A549 (cell line): Measurements from ENCODE around the gene TP53I11. TPM values are rescaled to one million over a fixed set of nuclear protein-coding genes. Genes with fewer than 3 reads are reported as not detected.

ENCODE experiments used
- ATAC-seq, 2 experiments: fragments of 200-7000 bp in 1 of 2; fragments of >200 bp in 1 of 2; cut with Nextera tagmentation in 1 of 2; cut with Tn5 transposase in 1 of 2; 3 replicates each; pipeline versions ENCODE4 v1.8.0 to v1.9.1; 2018 to 2020; ENCODE audit warnings: mild to moderate bottlenecking in 1 of 2, moderate library complexity in 1 of 2
- CTCF ChIA-PET: fragments of 300-600 bp; sonication (Branson Sonifier 250); formaldehyde crosslinking; extraction: SDS; loops from one replicate; lab custom pipeline; 2021; ENCODE audit warnings: antibody characterized with exemption, inconsistent platforms; lab: Yijun Ruan, JAX
- POLR2A ChIA-PET: fragments of 350-600 bp; formaldehyde crosslinking; extraction: SDS; loops from one replicate; lab custom pipeline; 2021; ENCODE audit warnings: antibody characterized with exemption, inconsistent platforms; lab: Yijun Ruan, JAX
- DNase-seq, 2 experiments: peaks; one replicate each; pipeline versions ENCODE4 v3.0.0 to v3.0.0-alpha.2; 2011 to 2016; ENCODE audit warnings: low read depth in 1 of 2, low spot score in 1 of 2
- FAIRE-seq: peaks from 2 replicates; lab custom pipeline; 2011; peaks lifted over from hg19 to GRCh38; lab: Jason Lieb, UNC
- H3K27ac ChIP-seq, 2 experiments: fragments of >200 bp; sonication (Bioruptor Twin); formaldehyde crosslinking; 3 replicates each; pipeline ENCODE4 v1.5.1; 2016 to 2017
- H3K4me1 ChIP-seq: fragments of >200 bp; sonication (Bioruptor Twin); formaldehyde crosslinking; 3 replicates; pipeline ENCODE4 v1.6.1; 2016
- H3K4me2 ChIP-seq: fragments of >200 bp; sonication (Bioruptor Twin); formaldehyde crosslinking; 3 replicates; pipeline ENCODE4 v1.6.1; 2016
- H3K4me3 ChIP-seq: fragments of >200 bp; sonication (Bioruptor Twin); formaldehyde crosslinking; 3 replicates; pipeline ENCODE4 v1.5.1; 2016
- H3K9me3 ChIP-seq: fragments of >200 bp; sonication (Bioruptor Twin); formaldehyde crosslinking; 3 replicates; pipeline ENCODE4 v1.6.1; 2016
- CHD4 ChIP-seq: fragments of 200-600 bp; sonication (generic); IDR thresholded peaks from 2 replicates; pipeline ENCODE4 v1.6.1; 2016; ENCODE audit warnings: antibody characterized with exemption, mild to moderate bottlenecking, borderline replicate concordance
- EHMT2 ChIP-seq: fragments of 200-600 bp; sonication (generic); IDR thresholded peaks from 2 replicates; pipeline ENCODE4 v1.6.1; 2016; ENCODE audit warnings: antibody characterized with exemption, low read depth, mild to moderate bottlenecking, moderate library complexity
- ESRRA ChIP-seq: fragments of 150-350 bp; IDR thresholded peaks from 2 replicates; pipeline ENCODE4 v1.6.1; 2014; ENCODE audit warnings: mild to moderate bottlenecking, low read length, borderline replicate concordance
- FOSB ChIP-seq: fragments of 250-450 bp; sonication (Bioruptor Pico); IDR thresholded peaks from 2 replicates; pipeline ENCODE4 v1.5.0; 2020; ENCODE audit warnings: mild to moderate bottlenecking, moderate library complexity
- FOXS1 ChIP-seq: fragments of 250-450 bp; sonication (Bioruptor Pico); IDR thresholded peaks from 2 replicates; pipeline ENCODE4 v1.5.0; 2020; ENCODE audit warnings: mild to moderate bottlenecking, moderate library complexity
- HDAC2 ChIP-seq: fragments of 200-600 bp; sonication (generic); IDR thresholded peaks from 2 replicates; pipeline ENCODE4 v1.6.1; 2016
- HES2 ChIP-seq: fragments of >200 bp; sonication (Bioruptor Twin); formaldehyde crosslinking; IDR thresholded peaks from 2 replicates; pipeline ENCODE4 v1.6.1; 2016
- HEYL ChIP-seq: fragments of 250-450 bp; sonication (Bioruptor Pico); IDR thresholded peaks from 2 replicates; pipeline ENCODE4 v1.8.0; 2021; ENCODE audit warnings: mild to moderate bottlenecking, moderate library complexity
- NPAS2 ChIP-seq: fragments of 250-450 bp; sonication (Bioruptor Pico); IDR thresholded peaks from 2 replicates; pipeline ENCODE4 v1.8.0; 2022; ENCODE audit warnings: mild to moderate bottlenecking, moderate library complexity, borderline replicate concordance
- NR3C1 ChIP-seq: fragments of >200 bp; sonication (Bioruptor Twin); formaldehyde crosslinking; IDR thresholded peaks from 3 replicates; pipeline ENCODE4 v1.6.1; 2017
- PHF8 ChIP-seq: fragments of 200-600 bp; sonication (generic); IDR thresholded peaks from 2 replicates; pipeline ENCODE4 v1.6.1; 2016; ENCODE audit warnings: low read depth, mild to moderate bottlenecking, antibody characterized with exemption, moderate library complexity, borderline replicate concordance
- POLR2A ChIP-seq: IDR thresholded peaks from 2 replicates; pipeline ENCODE4 v1.6.1; 2012; ENCODE audit warnings: mild to moderate bottlenecking, low read length
- POLR2AphosphoS2 ChIP-seq: conservative IDR thresholded peaks from 2 replicates; pipeline ENCODE4 v1.6.1; 2012; ENCODE audit warnings: low read length, improper control_type of control experiment, inconsistent platforms
- RAD21 ChIP-seq, 2 experiments: fragments of >200 bp in 1 of 2; sonication (Bioruptor Twin) in 1 of 2; formaldehyde crosslinking in 1 of 2; IDR thresholded peaks in 1 of 2; conservative IDR thresholded peaks in 1 of 2; 2 replicates in 1 of 2; 3 replicates in 1 of 2; pipeline ENCODE4 v1.6.1; 2012 to 2018; ENCODE audit warnings: inconsistent platforms in 1 of 2
- RARB ChIP-seq: fragments of 250-450 bp; sonication (Bioruptor Pico); IDR thresholded peaks from 2 replicates; pipeline ENCODE4 v1.8.0; 2021; ENCODE audit warnings: mild to moderate bottlenecking, moderate library complexity
- RNF2 ChIP-seq: fragments of 200-600 bp; sonication (generic); IDR thresholded peaks from 2 replicates; pipeline ENCODE4 v1.6.1; 2016; ENCODE audit warnings: low read depth, mild to moderate bottlenecking, antibody characterized with exemption, moderate library complexity, borderline replicate concordance
- SMC3 ChIP-seq: fragments of >200 bp; sonication (Bioruptor Twin); formaldehyde crosslinking; IDR thresholded peaks from 3 replicates; pipeline ENCODE4 v1.6.1; 2018; ENCODE audit warnings: inconsistent platforms
- SREBF2 ChIP-seq: fragments of 450-650 bp; IDR thresholded peaks from 2 replicates; pipeline ENCODE4 v1.6.1; 2014; ENCODE audit warnings: mild to moderate bottlenecking, moderate library complexity
- TFCP2L1 ChIP-seq: fragments of 250-450 bp; sonication (Bioruptor Pico); IDR thresholded peaks from 2 replicates; pipeline ENCODE4 v1.5.0; 2021; ENCODE audit warnings: mild to moderate bottlenecking
- ZSCAN20 ChIP-seq: fragments of 250-450 bp; sonication (Bioruptor Pico); IDR thresholded peaks from 2 replicates; pipeline ENCODE4 v1.8.0; 2022; ENCODE audit warnings: mild to moderate bottlenecking, moderate library complexity
- WGBS: methylation state at CpG from one replicate; pipeline ENCODE4 v1.1.6; 2017; ENCODE audit errors: missing lambda C conversion rate; 5-methylcytosine and 5-hydroxymethylcytosine counted together
- polyA plus RNA-seq, 4 experiments: library from polyadenylated mRNA; depleted of rRNA in 3 of 4; stranded (reverse); fragments of >200 nt; fragmentation: RNase III in 1 of 4; extraction: RNeasy Plus Mini Kit Qiagen cat#74134 plus additional on column Dnase treatment in 1 of 4; gene quantifications; 2 replicates in 3 of 4; 3 replicates in 1 of 4; pipeline ENCODE4 v1.2.3, GENCODE V29; 2011 to 2017
- TF ChIP-seq, protein P1 (sequence below): fragments of 250-450 bp; sonication (Bioruptor Pico); IDR thresholded peaks from 2 replicates; pipeline ENCODE4 v1.5.0; 2021; ENCODE audit warnings: mild to moderate bottlenecking, moderate library complexity, borderline replicate concordance
- TF ChIP-seq, protein P2 (sequence below): fragments of 450-650 bp; IDR thresholded peaks from 2 replicates; pipeline ENCODE4 v1.6.1; 2014; ENCODE audit warnings: antibody characterized with exemption

The TP53I11 gene
- polyA plus RNA-seq, 2 of the 4 experiments (the other 2 are of a cell fraction) = 11.2 to 28.2 TPM

DNA sequence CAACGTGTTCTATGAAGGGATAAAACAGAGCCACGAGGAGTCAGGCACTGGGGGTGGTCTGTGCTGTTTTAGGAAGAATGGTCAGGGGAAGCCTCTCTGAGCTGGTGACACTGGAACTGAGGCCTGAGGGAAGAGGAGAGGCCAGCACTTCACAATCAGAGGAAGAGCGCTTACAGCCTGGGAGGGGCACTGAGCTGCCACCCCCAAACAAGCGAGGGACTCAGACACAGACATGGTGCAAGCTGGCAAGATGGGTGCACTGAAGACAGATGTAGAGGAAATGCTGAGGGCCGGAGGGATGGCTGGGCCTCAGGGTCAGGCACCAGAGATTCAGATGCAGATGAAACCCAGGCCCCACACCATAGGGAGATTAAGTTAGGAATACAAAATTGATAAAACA is 40.0 kb upstream of the TP53I11 start:
- no peak for DNase-seq
- no peak for FAIRE-seq
- no peak for ATAC-seq
- CTCF ChIA-PET = no interaction called here
- WGBS = 79% methylated on average over 5 of the region's 5 CpGs
- Histone ChIP-seq H3K4me3 (no peak overlapping the region), H3K27ac (no peak overlapping the region), H3K9me3 (no peaks in the 10 kb centered on the region), H3K4me1 (no peaks in the 10 kb centered on the region), H3K4me2 (no peak overlapping the region)
- POLR2A ChIA-PET = no interaction called here
- TF ChIP-seq, protein P1, sequence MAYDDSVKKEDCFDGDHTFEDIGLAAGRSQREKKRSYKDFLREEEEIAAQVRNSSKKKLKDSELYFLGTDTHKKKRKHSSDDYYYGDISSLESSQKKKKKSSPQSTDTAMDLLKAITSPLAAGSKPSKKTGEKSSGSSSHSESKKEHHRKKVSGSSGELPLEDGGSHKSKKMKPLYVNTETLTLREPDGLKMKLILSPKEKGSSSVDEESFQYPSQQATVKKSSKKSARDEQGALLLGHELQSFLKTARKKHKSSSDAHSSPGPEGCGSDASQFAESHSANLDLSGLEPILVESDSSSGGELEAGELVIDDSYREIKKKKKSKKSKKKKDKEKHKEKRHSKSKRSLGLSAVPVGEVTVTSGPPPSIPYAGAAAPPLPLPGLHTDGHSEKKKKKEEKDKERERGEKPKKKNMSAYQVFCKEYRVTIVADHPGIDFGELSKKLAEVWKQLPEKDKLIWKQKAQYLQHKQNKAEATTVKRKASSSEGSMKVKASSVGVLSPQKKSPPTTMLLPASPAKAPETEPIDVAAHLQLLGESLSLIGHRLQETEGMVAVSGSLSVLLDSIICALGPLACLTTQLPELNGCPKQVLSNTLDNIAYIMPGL = no peak
- TF ChIP-seq TFCP2L1 (CRISPR knock-in tag) = no peak
- TF ChIP-seq FOXS1 (CRISPR knock-in tag) = no peak
- TF ChIP-seq ESRRA = no peak
- no peak for TF ChIP-seq EHMT2
- no peak for TF ChIP-seq POLR2A

GRCh38 chr11:44989831-44990566 is 39.3 kb upstream of the TP53I11 start:
- no peaks in the 10 kb centered on the region for H3K9me3 ChIP-seq
- no peak for ATAC-seq
- DNase-seq = no peak
- no peaks in the 10 kb centered on the region for H3K4me1 ChIP-seq
- POLR2A ChIA-PET = no interaction called here
- CTCF ChIA-PET = interaction anchor here (1.4 kb wide), 2 partner anchors 115 to 343 kb away, joined by 3 read pairs; no protein-coding TSS in a partner anchor
- no peak overlapping the region for H3K27ac ChIP-seq
- H3K4me3 ChIP-seq = no peak overlapping the region
- no peak overlapping the region for H3K4me2 ChIP-seq
- 77% methylated on average over 16 of the region's 21 CpGs for WGBS
- FAIRE-seq = no peak
- TF ChIP-seq HDAC2 = no peak
- no peak for TF ChIP-seq ZSCAN20
- no peak for TF ChIP-seq CHD4
- TF ChIP-seq SMC3 = no peak
- TF ChIP-seq NR3C1 = no peak
- no peak for TF ChIP-seq HES2
- no peak for TF ChIP-seq RAD21 (conservative IDR thresholded peaks at IDR 0.05 in 1 of 2, IDR thresholded peaks at IDR 0.05 in 1 of 2)
- TF ChIP-seq POLR2AphosphoS2 = no peak
- TF ChIP-seq, protein P2, sequence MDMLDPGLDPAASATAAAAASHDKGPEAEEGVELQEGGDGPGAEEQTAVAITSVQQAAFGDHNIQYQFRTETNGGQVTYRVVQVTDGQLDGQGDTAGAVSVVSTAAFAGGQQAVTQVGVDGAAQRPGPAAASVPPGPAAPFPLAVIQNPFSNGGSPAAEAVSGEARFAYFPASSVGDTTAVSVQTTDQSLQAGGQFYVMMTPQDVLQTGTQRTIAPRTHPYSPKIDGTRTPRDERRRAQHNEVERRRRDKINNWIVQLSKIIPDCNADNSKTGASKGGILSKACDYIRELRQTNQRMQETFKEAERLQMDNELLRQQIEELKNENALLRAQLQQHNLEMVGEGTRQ = no peak
- TF ChIP-seq NPAS2 = no peak
- no peak for TF ChIP-seq RARB (CRISPR knock-in tag)
- TF ChIP-seq RNF2 = no peak
- no peak for TF ChIP-seq SREBF2
- no peak for TF ChIP-seq EHMT2
- TF ChIP-seq FOSB (CRISPR knock-in tag) = no peak
- no peak for TF ChIP-seq TFCP2L1 (CRISPR knock-in tag)
- TF ChIP-seq POLR2A = no peak
- no peak for TF ChIP-seq PHF8
- TF ChIP-seq HEYL (CRISPR knock-in tag) = no peak
